Activated T-helper 9 cell treated with anti-CD3 and anti-CD28 coated beads, Interleukin-2, amount 50 U/mL, for 16 hours (primary cell): ENCODE results near the gene OTOG.
"Not testable (repeated sequence)": the region's sequence is repeated elsewhere in the genome, so short reads cannot be mapped to it uniquely, and the experiment has no call there.

ENCODE experiments used
- DNase-seq: peaks from one replicate; pipeline ENCODE4 v3.0.0-alpha.2; 2020; ENCODE audit warnings: low read depth

Gene OTOG

DNA sequence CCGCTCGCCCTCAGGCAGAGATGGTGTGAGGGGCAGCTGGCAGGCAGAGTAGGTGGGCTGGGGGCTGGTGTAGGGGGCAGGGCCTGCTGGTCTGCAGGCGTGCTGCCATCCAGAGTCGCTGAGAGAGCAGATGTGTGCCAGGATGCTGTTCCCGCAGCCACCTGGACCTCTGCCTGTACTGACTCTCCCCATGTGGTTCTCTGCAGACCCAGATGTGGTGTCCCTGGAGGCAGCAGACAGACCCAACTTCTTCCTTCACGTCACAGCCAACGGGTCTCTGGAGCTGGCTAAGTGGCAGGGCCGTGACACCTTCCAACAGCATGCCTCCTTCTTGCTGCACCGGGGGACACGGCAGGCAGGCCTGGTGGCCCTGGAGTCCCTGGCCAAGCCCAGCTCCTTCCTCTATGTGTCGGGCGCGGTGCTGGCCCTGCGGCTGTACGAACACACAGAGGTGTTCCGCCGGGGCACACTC, 58.6 kb downstream of the OTOG start:
- no peak for DNase-seq

DNA sequence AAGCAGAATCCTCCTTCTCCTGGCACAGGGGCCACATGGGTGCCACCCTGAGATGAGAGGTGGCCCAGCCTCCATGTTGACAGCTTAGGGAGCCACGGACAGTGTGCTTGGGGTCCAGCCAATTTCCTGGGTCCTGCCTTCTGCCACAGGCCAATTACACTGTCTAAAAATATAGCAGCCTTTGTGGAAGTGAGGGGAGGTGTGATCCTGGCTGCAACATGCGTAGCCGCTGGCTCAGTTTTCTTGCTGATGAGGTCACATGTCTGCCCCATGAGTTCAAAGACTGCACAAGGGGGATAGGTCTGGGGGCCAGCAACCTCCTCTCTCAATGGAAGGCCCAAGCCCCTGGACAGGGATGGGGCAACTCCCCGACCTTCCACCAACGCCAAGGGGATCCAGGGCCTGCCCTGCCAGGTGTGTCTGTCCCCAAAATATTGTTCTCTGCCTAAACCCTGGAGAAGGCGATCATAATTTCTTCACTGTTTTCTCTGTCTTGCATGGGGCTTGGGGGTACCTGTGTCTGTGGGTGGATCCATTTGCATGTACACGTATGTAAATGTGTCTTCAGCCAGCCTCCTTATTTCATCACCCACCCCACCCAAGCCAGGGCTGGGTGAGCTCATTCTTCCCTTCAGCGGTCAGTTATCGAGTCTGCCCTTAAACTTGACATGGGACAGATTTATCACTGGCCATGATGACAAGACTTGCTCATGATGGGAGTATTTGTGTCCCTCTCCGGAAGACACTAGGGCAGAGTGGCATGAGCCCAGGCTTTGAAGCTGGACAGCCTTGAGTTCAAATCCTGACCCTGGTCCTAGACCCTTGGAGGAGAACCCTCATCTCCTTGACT, 59.4 kb downstream of the OTOG start:
- no peak for DNase-seq

DNA sequence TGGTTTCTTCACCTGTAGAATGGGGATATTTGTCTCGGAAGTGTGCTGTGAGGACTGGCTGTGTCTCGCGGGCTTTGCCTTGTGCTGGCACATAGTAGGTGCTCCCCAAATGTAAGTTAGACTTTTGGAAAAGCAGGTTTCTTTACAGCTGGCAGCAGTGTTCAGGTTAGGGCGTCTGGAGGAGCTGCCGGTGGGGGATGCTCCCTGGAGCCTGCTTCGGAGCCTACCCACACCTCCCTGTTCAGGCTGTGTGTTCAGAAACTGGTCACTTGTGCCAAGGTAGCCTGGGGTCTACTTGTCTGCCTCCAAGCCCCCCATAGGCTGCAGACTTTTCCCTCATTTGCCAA, 60.0 kb downstream of the OTOG start:
- DNase-seq: no peak

DNA sequence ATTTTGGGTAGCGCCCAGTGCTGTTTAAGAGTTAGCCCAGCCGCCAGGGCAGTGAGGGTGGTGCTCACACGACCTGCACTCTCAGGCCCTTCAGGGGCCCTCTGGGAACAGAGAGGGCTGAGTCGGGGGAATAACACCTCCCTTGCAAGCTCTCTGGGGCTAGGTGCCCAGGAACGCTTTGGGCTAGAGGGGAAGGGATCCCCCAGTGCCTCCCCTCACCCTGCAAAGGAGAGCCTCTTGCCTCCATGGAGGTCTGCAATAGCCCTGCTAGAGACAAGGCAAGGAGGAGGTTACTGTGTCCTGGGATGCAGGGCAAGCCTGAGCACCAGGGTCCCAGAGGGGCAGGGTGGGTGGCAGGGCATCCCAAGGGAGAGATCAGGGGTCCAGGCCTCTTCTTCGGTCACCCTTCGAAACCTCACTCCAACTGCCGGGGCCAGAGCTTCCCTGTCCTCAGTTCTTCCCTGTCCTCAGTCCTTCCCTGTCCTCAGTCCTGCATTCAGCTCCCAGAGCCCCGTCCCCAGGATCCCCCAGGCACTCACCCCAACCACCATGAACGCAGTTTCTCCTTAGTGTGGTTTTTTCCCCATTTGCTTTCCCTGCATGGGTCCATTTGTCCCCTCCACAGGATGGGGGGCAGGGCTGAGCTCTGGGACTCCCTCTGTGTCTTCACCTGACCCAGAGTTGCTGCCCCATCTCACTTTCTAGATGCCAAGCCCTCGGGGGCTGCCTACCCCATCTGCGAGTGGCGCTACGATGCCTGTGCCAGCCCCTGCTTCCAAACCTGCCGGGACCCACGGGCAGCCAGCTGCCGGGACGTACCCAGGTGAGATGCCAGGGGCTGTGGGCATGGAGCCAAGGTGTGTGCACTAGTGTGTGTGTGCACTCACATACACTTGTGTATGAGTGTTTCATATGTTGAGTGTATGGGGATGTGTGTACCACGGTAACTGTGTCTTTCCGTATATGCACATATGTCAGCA, 60.8 kb downstream of the OTOG start:
- no peak for DNase-seq

DNA sequence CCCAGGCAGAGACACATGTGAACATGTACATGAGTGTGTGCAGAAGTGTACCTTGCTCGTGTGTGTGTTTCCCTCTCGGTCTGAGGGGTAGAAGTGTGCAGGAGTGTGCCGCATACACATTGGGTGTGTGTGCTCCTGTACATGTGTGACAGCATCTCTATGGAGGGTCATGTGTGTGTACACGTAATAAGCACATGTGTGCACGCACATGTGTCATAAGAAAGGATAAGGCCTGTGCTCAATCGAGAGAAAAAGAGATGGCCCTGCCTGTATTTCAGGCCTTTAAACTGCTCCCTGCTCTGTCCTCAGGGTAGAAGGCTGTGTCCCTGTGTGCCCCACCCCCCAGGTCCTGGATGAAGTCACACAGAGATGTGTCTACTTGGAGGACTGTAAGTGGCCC, 61.8 kb downstream of the OTOG start:
- no peak for DNase-seq

DNA sequence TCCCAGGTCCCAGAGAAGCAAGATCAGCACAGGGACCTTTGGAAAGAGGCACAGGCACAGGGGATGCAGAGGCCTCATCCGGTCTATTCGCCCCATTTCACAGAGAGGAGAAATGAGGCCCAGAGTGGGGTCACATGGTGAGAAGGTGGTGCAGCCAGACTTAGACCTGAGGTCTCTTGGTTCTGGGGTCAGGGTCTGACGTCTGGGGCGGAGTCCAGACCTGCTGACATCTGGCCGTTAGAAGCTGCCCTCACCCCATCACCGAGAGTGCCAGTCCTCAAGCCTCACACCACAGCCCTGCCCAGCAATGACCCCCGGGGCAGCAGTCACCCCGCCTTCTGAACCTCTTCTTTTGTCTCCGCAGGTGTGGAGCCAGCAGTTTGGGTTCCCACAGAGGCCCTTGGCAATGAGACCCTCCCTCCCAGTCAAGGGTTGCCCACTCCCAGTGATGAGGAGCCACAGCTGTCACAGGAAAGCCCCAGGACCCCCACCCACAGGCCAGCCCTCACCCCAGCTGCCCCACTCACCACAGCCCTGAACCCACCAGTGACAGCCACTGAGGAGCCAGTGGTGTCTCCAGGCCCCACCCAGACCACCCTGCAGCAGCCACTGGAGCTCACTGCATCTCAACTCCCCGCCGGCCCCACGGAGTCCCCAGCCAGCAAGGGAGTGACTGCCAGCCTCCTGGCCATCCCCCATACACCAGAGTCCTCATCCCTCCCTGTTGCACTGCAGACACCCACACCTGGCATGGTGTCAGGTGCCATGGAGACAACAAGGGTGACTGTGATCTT, 62.4 kb downstream of the OTOG start:
- no peak for DNase-seq

DNA sequence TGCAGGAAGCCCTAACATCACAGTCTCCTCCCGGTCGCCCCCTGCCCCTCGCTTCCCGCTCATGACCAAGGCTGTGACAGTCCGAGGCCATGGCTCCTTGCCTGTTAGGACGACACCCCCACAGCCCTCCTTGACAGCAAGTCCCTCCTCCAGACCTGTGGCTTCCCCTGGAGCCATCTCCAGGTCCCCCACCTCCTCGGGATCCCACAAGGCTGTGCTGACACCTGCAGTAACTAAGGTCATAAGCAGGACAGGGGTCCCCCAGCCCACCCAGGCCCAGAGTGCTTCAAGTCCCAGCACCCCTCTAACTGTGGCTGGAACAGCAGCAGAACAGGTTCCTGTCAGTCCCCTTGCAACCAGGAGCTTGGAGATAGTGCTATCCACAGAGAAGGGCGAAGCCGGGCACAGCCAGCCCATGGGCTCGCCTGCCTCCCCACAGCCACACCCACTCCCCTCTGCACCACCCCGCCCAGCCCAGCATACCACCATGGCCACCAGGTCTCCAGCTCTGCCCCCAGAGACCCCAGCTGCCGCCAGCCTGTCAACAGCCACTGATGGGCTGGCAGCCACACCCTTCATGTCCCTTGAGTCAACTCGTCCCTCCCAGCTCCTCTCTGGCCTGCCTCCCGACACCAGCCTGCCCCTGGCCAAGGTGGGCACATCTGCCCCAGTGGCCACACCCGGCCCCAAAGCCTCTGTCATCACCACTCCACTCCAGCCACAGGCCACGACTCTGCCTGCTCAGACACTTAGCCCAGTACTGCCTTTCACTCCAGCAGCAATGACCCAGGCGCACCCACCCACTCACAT, 63.2 kb downstream of the OTOG start:
- no peak for DNase-seq

DNA sequence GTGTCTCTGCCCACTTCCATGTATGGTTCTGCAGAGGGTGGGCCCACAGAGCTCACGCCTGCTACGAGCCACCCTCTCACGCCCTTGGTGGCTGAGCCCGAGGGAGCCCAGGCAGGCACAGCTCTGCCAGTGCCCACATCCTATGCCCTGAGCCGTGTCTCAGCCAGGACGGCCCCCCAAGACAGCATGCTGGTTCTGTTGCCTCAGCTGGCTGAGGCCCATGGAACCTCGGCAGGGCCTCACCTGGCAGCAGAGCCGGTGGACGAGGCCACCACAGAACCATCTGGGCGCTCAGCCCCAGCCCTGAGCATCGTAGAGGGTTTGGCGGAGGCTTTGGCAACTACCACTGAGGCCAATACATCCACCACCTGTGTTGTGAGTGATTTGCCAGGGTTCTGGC, 64.0 kb downstream of the OTOG start:
- no peak for DNase-seq

DNA sequence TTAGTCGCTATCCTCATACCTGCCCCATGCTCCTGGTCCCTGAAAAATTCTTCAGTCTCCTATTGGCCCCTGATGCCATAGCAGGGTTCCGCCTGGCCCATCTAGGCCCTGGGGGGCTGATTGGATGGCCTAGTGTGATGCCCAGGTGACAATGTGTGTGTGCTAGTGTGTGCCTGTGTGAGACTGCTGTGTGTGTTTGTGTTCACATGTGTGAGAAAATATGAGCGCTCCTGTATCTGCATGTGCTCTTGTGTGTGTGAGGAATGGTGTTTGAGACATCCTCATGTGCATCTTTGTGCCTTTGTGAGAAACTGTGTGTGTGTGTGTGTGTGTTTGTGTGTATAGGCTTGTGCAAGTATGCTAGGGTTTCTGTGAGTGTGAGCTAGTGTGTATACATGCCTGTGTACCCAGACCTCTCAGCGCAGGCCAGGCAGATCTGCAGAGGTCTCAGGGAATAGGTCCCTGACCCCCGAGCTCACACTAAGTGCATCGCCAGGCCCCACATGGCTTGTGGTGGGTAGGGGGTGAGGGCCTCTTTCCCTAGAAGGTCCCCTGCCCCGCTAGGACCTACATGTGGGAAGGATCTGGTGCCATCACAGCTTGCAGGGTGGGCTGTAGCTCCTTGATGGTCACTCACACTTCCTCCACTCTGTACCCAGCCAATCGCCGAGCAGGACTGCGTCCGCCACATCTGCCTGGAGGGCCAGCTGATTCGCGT, 64.6 kb downstream of the OTOG start:
- DNase-seq: no peak

DNA sequence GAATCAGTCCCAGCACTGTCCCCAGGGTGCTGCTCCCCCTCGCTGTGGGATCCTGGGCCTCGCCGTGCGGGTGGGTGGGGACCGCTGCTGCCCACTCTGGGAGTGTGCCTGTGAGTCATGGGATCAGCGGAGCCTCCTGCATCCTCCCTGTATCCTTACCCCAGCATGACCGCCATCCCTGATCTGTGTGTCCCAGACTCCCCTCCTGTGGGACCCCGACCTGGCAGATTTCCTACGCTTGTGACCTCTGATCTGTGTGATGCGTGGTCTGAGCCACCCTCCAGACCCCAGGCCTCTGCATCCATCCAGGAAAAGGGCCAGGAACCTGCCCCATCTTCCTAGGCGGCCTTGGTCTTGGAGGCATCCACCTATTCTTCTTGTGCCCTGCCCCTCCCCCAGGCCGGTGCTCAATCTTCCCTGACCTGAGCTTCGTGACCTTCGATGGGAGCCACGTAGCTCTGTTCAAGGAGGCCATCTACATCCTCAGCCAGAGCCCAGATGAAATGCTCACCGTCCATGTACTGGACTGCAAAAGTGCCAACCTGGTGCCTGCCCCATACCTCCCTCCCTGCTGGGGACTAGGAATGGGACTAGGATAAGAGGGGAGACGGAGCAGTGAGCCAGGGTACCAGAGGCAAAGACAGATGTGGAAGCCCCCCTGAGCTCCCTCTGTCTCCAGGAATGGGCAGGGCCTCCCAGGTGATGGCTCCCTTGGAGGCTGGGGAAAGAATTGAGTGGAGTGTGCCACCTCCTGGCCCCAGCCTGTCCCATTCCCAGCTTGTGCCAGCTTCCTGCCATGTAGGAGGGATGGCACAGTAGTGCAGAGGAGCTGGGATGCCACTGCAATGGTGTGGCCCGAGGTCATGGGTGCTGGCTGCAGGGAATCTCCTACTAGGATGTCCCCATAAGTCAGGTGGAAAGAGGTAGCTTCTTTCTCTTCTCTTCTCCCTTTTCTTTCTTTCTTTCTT, 65.4 kb downstream of the OTOG start:
- DNase-seq: no peak

DNA sequence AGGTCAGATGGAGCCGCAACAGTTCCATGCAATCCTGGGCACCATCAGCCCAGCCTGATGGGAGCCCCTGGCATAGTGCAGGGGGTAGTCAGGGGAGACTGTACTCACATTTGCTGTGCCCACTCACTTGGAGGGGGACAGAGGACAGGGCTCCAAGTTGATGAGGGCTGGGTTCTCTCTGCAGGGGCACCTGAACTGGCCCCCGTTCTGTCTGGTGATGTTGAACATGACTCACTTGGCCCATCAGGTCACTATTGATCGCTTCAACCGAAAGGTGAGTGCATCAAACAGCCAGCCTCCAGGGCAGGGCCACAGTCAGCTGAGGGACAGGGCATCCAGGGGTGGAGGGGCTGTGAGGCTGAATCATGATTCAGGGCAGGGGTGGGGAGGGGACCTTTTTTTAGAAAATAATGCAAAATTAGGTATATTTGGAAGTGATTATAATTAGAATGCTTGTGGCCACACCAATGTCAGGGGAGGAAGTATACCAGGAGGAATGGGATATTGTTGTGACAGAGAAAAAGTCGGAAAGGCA, 66.4 kb downstream of the OTOG start:
- DNase-seq: no peak

DNA sequence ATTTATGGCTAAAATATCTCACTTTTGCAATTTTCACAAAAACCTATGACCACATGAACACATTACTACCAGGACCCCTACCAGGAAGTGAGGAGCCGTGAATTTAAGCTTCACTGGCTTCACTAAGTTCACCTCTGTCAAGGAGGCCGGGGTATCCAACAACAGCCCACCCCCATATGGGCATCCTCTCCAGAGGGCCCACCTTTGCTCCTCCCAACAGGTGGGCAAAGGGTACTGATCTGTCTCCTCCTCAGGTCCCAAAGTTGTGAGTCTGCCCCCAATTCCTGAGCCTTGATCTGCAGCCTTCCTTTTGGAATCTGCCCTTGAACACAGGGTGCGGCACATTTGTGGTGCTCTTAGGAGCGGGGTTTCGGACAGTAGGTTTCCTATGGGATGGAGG, 66.9 kb downstream of the OTOG start:
- DNase-seq: no peak

DNA sequence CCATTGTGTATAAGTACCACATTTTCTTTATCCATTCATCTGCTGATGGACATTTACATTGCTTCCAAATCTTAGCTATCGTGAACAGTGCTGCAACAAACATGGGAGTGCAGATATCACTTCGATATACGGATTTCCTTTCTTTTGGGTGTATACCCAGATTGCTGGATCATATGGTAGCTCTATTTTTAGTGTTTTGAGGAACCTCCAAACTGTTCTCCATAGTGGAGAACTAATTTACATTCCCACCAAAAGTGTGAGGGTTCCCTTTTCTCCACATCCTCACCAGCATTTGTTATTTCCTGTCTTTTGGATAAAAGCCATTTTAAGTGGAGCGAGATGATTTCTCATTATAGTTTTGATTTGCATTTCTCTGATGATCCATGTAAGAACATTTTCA, 75.7 kb downstream of the OTOG start:
- not testable (repeated sequence) for DNase-seq

DNA sequence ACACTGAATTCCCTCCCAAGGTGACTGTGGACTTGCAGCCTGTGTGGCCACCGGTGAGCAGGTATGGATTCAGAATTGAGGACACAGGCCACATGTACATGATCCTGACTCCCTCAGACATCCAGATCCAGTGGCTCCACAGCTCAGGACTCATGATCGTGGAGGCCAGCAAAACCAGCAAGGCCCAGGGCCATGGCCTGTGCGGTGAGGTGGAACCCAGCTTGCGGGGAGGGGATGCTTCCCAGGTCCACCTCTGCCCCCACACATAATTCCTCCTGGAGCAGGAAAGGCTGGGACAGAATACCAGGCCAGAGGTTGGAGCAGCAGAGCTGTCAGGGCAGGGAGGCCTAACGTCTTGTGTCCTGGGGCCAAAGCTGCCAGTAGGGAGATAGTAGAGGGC, 82.1 kb downstream of the OTOG start:
- no peak for DNase-seq

DNA sequence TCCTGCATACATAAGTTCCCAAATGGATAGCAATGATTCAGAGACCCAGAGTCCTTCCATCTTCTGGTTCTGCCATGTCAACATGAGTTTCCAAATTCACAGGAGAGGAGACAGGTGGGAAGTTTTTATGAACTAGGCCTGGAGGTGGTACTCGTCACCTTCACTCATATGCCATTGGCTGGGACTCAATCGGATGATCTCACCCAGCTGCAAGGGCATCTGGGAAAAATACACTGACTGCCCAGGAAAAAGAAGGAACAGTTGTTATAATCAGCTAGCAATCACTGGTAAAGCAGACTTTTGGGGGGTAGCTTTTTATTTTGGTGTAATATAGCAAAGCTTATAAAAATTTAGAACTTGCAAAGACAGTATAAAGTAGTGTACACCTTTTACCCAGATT, 83.9 kb downstream of the OTOG start:
- DNase-seq: no peak

DNA sequence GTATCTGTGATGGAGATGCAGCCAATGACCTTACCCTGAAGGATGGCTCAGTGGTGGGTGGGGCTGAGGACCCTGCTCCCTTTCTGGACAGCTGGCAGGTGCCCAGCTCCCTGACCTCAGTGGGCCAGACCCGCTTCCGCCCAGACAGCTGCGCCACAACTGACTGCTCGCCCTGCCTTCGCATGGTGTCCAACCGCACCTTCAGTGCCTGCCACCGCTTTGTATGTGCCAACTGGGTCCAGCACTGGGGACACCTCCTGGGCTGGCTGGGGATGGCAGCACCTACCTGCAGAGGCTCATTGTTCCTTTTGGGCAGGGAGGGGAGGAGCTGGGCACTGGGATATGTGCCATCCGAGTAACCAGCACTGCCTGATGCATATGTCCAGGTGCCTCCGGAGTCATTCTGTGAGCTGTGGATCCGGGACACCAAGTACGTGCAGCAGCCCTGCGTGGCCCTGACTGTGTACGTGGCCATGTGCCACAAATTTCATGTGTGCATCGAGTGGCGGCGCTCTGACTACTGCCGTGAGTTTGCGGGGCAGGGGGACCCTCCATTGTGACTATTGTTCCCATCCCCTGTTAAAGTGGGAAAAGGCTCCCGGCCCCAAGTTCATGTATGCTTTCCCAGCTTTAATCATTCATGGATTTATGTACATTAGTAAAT, 84.8 kb downstream of the OTOG start:
- DNase-seq: no peak

DNA sequence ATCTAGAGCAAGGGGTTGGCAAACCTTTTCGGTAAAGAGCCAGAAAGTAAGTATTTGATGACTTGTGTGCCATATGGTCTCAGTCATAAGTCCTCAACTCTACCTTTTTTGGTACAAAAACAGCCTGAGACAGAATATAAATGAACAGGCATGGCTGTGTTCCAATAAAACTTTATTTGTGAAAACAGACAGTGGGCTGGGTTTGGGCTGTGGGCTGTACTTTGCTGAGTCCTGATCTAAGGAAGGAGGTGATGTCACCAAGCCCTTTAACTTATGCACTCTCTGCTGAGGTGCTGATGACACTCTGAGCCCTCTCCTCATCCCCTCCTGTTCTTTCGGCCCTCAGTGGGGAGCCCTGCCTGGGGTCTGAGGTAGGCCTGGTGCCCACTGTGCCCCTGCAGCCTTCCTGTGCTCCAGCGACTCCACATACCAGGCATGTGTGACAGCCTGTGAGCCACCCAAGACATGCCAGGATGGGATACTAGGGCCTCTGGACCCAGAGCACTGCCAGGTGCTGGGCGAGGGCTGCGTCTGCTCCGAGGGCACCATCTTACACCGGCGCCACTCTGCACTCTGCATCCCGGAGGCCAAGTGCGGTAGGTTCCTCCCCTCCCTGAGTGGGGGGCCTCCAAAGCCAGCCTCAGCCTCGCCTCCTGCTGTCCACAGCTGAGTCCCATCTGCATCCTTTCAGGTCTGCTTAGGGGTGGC, 86.4 kb downstream of the OTOG start:
- no peak for DNase-seq
